CD4-positive, CD25-positive, alpha-beta regulatory T cell (primary cell): ENCODE data around the gene BLTP3A. TPM values are rescaled to one million over a fixed set of nuclear protein-coding genes. Genes with fewer than 3 reads are reported as not detected.
"Not testable (repeated sequence)": the region's sequence is repeated elsewhere in the genome, so short reads cannot be mapped to it uniquely, and the experiment has no call there.

Experiments used
- ATAC-seq, 2 donors: fragments of 150-1000 bp; cut with Tn5 transposase; one replicate each; pipeline ENCODE4 v1.10.0; 2021; ENCODE audit warnings: low read depth in 2 of 2, moderate number of reproducible peaks in 2 of 2, moderate library complexity in 1 of 2
- DNase-seq, 3 donors: peaks; one replicate each; pipeline versions ENCODE4 v3.0.0 to v3.0.0-alpha.2; 2012 to 2022; ENCODE audit warnings: mixed read lengths in 1 of 3
- H3K27ac ChIP-seq: one replicate; pipeline ENCODE4 v1.7.0; 2013; ENCODE audit warnings: mild to moderate bottlenecking, low read length; ENCODE audit not compliant: insufficient read depth, poor library complexity, severe bottlenecking
- H3K27me3 ChIP-seq: one replicate; pipeline ENCODE4 v1.7.0; 2013; ENCODE audit warnings: low read length; ENCODE audit not compliant: control insufficient read depth, insufficient read depth
- H3K36me3 ChIP-seq: one replicate; pipeline ENCODE4 v1.7.0; 2013; ENCODE audit warnings: mild to moderate bottlenecking, low read length, moderate library complexity; ENCODE audit not compliant: control insufficient read depth, insufficient read depth
- H3K4me1 ChIP-seq: 2 replicates; pipeline ENCODE4 v1.7.0; 2013; ENCODE audit warnings: mild to moderate bottlenecking, low read length; ENCODE audit not compliant: insufficient read depth, control insufficient read depth, poor library complexity, severe bottlenecking
- H3K4me3 ChIP-seq: one replicate; pipeline ENCODE4 v1.7.0; 2013; ENCODE audit warnings: low read depth, mild to moderate bottlenecking, low read length, moderate library complexity
- H3K9me3 ChIP-seq, 2 experiments: 1 replicate in 1 of 2; 2 replicates in 1 of 2; pipeline ENCODE4 v1.7.0; 2013; ENCODE audit warnings: low read length in 2 of 2, mild to moderate bottlenecking in 1 of 2, moderate library complexity in 1 of 2; ENCODE audit not compliant: control insufficient read depth in 2 of 2
- H3K27ac Mint-ChIP-seq, 3 donors: one replicate each; pipeline ENCODE4 v1.8.0; 2020 to 2022; ENCODE audit warnings: mild to moderate bottlenecking in 3 of 3, mixed read lengths in 3 of 3, moderate library complexity in 2 of 3
- H3K27me3 Mint-ChIP-seq: one replicate; pipeline ENCODE4 v1.8.0; 2022; ENCODE audit warnings: mild to moderate bottlenecking, mixed read lengths
- H3K36me3 Mint-ChIP-seq: one replicate; pipeline ENCODE4 v1.8.0; 2020; ENCODE audit warnings: mixed read lengths
- H3K4me1 Mint-ChIP-seq, 4 donors: one replicate each; pipeline ENCODE4 v1.8.0; 2020 to 2022; ENCODE audit warnings: mixed read lengths in 4 of 4, mild to moderate bottlenecking in 1 of 4
- H3K4me3 Mint-ChIP-seq, 4 donors: one replicate each; pipeline ENCODE4 v1.8.0; 2020 to 2022; ENCODE audit warnings: mild to moderate bottlenecking in 4 of 4, mixed read lengths in 4 of 4, moderate library complexity in 3 of 4
- H3K9me3 Mint-ChIP-seq, 7 donors: one replicate each; pipeline ENCODE4 v1.8.0; 2020 to 2022; ENCODE audit warnings: mixed read lengths in 7 of 7, mild to moderate bottlenecking in 3 of 7, moderate library complexity in 2 of 7
- polyA plus RNA-seq, 4 donors: library from polyadenylated mRNA; unstranded; fragments of 300-500 nt; fragmentation: Illumina TruSeq; gene quantifications; one replicate each; pipeline ENCODE4 v1.2.3, GENCODE V29; 2021
- total RNA-seq: library from RNA; stranded (reverse); gene quantifications from one replicate; pipeline ENCODE4 v1.2.3, GENCODE V29; 2022

Gene BLTP3A
- total and polyA plus RNA-seq, 5 donors from 2014 or later = 0.95 to 7.1 (median 1.1) TPM

DNA sequence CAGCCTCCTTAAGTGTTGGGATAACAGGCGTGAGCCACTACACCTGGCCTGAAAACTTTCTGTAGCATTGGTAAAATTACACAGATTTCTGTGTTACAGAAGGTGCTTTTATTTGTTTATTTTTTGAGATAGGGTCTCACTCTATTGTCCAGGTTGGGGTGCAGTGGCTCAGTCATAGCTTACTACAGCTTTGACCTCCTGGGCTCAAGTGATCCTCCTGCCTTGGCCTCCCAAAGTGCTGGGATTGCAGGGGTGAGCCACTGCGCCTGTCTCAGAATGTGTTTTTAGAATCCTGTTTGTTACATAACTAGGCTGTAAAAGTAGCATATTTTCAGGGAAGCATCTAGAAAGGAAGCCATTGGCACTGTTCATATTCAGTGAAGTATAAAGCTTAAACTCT is 16.9 kb upstream of the BLTP3A start:
- H3K4me3 ChIP-seq = no peak overlapping the region
- Mint-ChIP-seq H3K27me3 (no peaks in the 10 kb centered on the region), H3K27ac (no peak overlapping the region), H3K36me3 (peaks cover 43% of the 10 kb centered on the region), H3K4me3 (no peak overlapping the region), H3K9me3 (no peaks in the 10 kb centered on the region), H3K4me1 (peaks cover 10 to 12% (median 11%) of the 10 kb centered on the region in 4 donors)
- H3K36me3 ChIP-seq = peaks cover 50% of the 10 kb centered on the region
- DNase-seq (no peak), ATAC-seq (no peak)
- H3K9me3 ChIP-seq = no peaks in the 10 kb centered on the region
- H3K27me3 ChIP-seq = no peaks in the 10 kb centered on the region
- H3K4me1 ChIP-seq = no peaks in the 10 kb centered on the region
- no peak overlapping the region for H3K27ac ChIP-seq

DNA sequence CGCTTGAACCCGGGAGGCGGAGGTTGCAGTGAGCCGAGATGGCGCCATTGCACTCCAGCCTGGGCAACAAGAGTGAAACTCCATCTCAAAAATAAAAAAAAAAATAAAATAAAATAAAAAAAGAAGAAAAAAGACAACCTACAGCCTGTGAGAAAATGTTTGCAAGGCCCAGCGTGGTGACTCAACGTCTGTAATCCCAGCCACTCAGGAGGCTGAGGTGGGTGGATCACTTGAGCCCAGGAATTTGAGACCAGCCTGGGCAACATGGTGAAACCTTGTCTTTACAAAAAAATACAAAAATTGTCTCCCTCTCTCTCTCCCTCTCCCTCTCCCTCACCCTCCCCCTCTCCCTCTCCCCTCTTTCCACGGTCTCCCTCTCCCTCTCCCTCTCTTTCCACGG is 6.5 kb upstream of the BLTP3A start:
- not testable (repeated sequence) for H3K4me1 ChIP-seq, H3K4me1 Mint-ChIP-seq, DNase-seq, H3K27me3 ChIP-seq, ATAC-seq, H3K27me3 Mint-ChIP-seq, H3K27ac Mint-ChIP-seq, H3K36me3 Mint-ChIP-seq, H3K36me3 ChIP-seq, H3K4me3 Mint-ChIP-seq, H3K4me3 ChIP-seq, H3K27ac ChIP-seq, H3K9me3 ChIP-seq, H3K9me3 Mint-ChIP-seq

DNA sequence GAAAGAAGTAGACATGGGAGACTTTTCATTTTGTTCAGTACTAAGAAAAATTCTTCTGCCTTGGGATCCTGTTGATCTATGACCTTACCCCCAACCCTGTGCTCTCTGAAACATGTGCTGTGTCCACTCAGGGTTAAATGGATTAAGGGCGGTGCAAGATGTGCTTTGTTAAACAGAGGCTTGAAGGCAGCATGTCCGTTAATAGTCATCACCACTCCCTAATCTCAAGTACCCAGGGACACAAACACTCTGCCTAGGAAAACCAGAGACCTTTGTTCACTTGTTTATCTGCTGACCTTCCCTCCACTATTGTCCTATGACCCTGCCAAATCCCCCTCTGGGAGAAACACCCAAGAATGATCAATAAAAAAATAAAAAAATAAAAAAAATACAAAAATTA is 4.7 kb upstream of the BLTP3A start:
- not testable (repeated sequence) for H3K9me3 ChIP-seq, H3K27ac ChIP-seq, H3K27ac Mint-ChIP-seq, H3K36me3 ChIP-seq, H3K9me3 Mint-ChIP-seq, H3K4me3 Mint-ChIP-seq, H3K27me3 ChIP-seq, DNase-seq, ATAC-seq, H3K4me3 ChIP-seq, H3K4me1 ChIP-seq, H3K36me3 Mint-ChIP-seq, H3K27me3 Mint-ChIP-seq
- peaks cover 4 to 18% (median 11%) of the 10 kb centered on the region in 4 donors for H3K4me1 Mint-ChIP-seq

DNA sequence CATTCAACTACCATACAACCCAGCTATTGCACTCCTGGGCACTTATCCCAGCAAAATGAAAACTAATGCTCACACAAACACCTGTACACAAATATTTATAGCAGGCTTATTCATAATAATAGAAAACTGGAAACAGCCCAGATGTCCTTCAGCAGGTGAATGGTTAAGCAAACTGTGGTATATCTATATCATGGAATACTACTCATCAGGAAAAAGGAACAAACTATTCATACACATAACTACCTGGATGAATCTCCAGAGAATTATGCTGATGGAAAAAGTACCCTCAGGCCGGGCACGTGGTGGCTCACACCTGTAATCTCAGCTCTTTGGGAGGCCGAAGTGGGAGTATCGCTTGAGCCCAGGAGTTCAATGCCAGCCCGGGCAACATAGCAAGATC is 3.8 kb upstream of the BLTP3A start:
- H3K9me3 Mint-ChIP-seq = no peaks in the 10 kb centered on the region
- Histone ChIP-seq H3K36me3 (no peaks in the 10 kb centered on the region), H3K4me3 (no peak overlapping the region), H3K27ac (no peak overlapping the region), H3K4me1 (peaks cover 17% of the 10 kb centered on the region), H3K27me3 (no peaks in the 10 kb centered on the region), H3K9me3 (no peaks in the 10 kb centered on the region)
- peaks cover 4 to 27% (median 18%) of the 10 kb centered on the region in 4 donors for H3K4me1 Mint-ChIP-seq
- no peak for DNase-seq
- no peak overlapping the region for H3K27ac Mint-ChIP-seq
- peak overlapping the region in 1 of 4 donors; percentile 57 for H3K4me3 Mint-ChIP-seq
- no peaks in the 10 kb centered on the region for H3K36me3 Mint-ChIP-seq
- H3K27me3 Mint-ChIP-seq = no peaks in the 10 kb centered on the region
- ATAC-seq = no peak

DNA sequence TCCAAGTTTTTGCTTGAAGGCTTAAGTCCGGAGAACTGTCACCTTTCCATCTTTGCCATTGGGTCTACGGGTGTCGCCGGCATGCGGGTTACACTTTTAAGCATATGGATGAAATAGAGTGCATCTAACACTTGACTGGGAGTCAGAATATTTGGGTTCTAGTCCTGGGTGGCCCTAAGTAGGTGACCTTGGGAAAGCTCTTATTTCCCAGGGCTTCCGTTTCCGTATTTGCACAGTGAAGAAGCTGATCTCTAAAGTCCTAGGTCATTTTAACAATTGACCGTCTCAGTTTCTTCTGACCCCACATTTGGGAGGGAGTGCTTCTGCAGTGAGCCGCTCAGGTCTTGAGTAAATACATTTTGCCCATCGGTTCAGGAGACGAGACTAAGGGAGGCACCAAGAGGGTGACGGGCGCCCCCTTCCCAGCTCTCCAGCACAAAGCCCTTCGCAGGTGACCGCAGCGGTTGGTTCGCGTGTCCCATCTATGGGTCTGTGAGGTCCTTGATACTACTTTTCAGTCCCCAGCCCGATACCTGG is 651 bp upstream of the BLTP3A start:
- ATAC-seq (peak in 1 of 2 donors; percentile 29), DNase-seq (peak in 1 of 3 donors; percentile 21)
- Mint-ChIP-seq H3K36me3 (no peaks in the 10 kb centered on the region), H3K9me3 (no peaks in the 10 kb centered on the region), H3K27ac (peak overlapping the region; percentile 92 to 97 (median 94)), H3K4me1 (peaks cover 10 to 36% (median 29%) of the 10 kb centered on the region in 4 donors), H3K27me3 (no peaks in the 10 kb centered on the region), H3K4me3 (peak overlapping the region; percentile 95 to 99 (median 96))
- peak overlapping the region; percentile 90 for H3K4me3 ChIP-seq
- no peaks in the 10 kb centered on the region for H3K27me3 ChIP-seq
- peaks cover 23% of the 10 kb centered on the region for H3K4me1 ChIP-seq
- H3K9me3 ChIP-seq = no peaks in the 10 kb centered on the region
- H3K27ac ChIP-seq = peak overlapping the region; percentile 67
- H3K36me3 ChIP-seq = no peaks in the 10 kb centered on the region

DNA sequence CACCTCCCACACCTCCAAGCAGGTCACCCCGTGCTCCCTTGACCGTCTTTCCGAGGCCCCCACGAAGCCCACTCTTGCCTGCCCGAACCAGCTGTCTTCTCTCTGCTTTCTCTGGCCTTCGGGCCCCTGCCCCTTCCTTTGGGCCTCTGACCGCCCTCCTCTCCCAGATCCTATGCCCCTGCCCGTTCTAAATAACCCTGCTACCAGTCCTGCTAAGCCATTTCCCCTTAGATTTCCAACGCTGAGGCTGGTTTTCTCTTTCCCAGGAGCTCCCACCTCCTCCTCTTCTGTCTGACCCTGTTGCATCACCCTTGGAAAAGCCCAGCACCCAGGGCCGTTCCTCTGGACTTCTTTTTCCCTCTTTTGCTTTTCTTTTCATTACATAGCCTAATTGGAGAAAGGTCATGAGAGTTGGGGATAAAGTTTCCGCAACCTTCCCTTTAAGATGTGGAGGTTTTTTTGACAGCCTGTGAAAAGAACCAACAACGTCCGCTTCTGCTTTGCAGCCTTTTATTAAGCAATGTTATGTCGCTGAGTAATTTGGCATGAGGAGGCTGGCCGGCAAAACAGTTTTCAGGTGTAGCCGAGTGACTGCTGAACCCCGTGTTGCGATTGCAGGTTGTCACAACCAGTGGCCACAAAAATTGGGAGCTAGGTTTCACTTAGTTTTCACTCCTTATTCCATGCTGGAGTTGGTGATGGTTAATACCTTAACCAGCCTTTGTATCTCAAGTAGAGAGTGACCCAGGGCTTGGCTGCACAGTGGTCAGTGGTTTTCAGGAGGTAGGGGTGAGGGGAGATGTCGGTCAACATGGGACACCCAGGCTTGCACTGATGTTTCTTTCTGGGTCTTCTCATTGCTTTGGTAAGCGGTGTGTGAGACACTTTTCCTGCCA is 970 bp downstream of the BLTP3A start:
- H3K36me3 ChIP-seq = no peaks in the 10 kb centered on the region
- no peaks in the 10 kb centered on the region for H3K27me3 Mint-ChIP-seq
- no peaks in the 10 kb centered on the region for H3K9me3 Mint-ChIP-seq
- peak overlapping the region; percentile 76 for H3K4me3 ChIP-seq
- H3K27ac Mint-ChIP-seq = peak overlapping the region; percentile 64 to 92 (median 88)
- peaks cover 23% of the 10 kb centered on the region for H3K4me1 ChIP-seq
- H3K27ac ChIP-seq = peak overlapping the region; percentile 65
- peaks cover 10 to 40% (median 32%) of the 10 kb centered on the region in 4 donors for H3K4me1 Mint-ChIP-seq
- H3K36me3 Mint-ChIP-seq = no peaks in the 10 kb centered on the region
- no peak for ATAC-seq
- no peaks in the 10 kb centered on the region for H3K27me3 ChIP-seq
- no peaks in the 10 kb centered on the region for H3K9me3 ChIP-seq
- DNase-seq = peak in 2 of 3 donors; percentile 27 to 65
- H3K4me3 Mint-ChIP-seq = peak overlapping the region; percentile 83 to 100 (median 98)

DNA sequence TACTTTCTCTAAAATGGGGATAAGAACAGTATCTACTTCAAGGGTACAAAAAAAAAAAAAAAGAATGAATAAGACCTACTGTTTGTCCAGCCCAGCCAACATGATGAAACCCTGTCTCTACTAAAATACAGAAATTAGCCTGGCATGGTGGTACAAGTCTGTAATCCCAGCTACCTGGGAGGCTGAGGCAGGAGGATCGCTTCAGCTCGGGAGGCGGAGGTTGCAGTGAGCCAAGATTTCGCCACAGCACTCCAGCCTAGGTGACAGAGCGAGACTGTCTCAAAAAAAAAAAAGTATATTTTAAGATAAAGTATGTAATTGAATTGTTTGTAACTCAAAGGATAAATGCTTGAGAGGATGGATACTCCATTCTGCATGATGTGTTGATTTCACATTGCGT is 2.0 kb downstream of the BLTP3A start:
- no peaks in the 10 kb centered on the region for H3K36me3 ChIP-seq
- no peak for DNase-seq
- H3K27me3 Mint-ChIP-seq = no peaks in the 10 kb centered on the region
- H3K4me3 ChIP-seq = no peak overlapping the region
- no peaks in the 10 kb centered on the region for H3K9me3 Mint-ChIP-seq
- H3K27ac ChIP-seq = no peak overlapping the region
- no peak overlapping the region for H3K27ac Mint-ChIP-seq
- peaks cover 23% of the 10 kb centered on the region for H3K4me1 ChIP-seq
- no peaks in the 10 kb centered on the region for H3K9me3 ChIP-seq
- H3K36me3 Mint-ChIP-seq = no peaks in the 10 kb centered on the region
- peaks cover 10 to 40% (median 33%) of the 10 kb centered on the region in 4 donors for H3K4me1 Mint-ChIP-seq
- ATAC-seq = no peak
- no peaks in the 10 kb centered on the region for H3K27me3 ChIP-seq
- peak overlapping the region; percentile 83 to 100 (median 98) for H3K4me3 Mint-ChIP-seq
